H1 (cell line): ENCODE measurements around the gene PCNA. TPM values are rescaled to one million over a fixed set of nuclear protein-coding genes. Genes with fewer than 3 reads are reported as not detected.

ENCODE experiments used
- JUN ChIP-seq: IDR thresholded peaks from 2 replicates; pipeline ENCODE4 v1.6.1; 2011; ENCODE audit warnings: low read depth, mild to moderate bottlenecking, improper control_type of control experiment, low read length
- polyA plus RNA-seq, 7 experiments: library from polyadenylated mRNA; depleted of rRNA in 3 of 7; stranded (reverse) in 5 of 7; unstranded in 2 of 7; fragments of >200 nt in 5 of 7; fragments of 200-250 nt in 2 of 7; gene quantifications; 1 replicate in 5 of 7; 2 replicates in 1 of 7; 4 replicates in 1 of 7; pipeline versions ENCODE4 v1.2.1 to v1.2.3, GENCODE V29; 2011 to 2013; ENCODE audit warnings: missing spikeins in 2 of 7, mixed read lengths in 2 of 7
- total RNA-seq: library from RNA; stranded (reverse); fragmentation: NEBNext Ultra II Directional; extraction: Animal tissue kit (Norgen Biotek cat#: 25700); gene quantifications from 2 replicates; pipeline ENCODE4 v1.2.1, GENCODE V29; 2021

PCNA gene
- total and polyA plus RNA-seq, 2 of the 8 experiments (the other 6 are each of a cell fraction or from before 2014, with no cell fraction given), result 290 to 737 TPM

DNA sequence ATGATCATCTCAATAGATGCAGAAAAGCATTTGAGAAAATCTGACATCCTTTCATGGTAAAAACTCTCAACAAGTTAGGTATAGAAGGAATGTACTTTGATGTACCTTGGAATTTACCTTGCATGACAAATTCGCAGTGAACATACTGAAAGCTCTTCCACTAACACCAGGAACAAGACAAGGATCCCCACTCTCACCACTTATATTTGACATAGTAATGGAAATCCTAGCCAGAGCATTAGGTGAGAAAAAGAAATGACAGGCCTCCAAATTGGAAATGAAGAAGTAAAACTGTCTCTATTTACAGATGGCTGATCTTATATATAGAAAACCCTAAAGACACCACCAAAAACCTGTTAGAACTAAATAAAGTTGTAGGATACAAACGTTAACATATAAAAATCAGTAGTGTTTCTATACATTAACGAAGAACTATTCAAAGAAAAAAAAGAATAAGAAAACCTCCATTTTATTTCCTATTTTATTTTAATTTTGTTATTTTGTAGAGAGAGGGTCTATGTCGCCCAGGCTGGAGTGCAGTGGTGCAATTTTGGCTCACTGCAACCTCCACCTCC lies 26.9 kb downstream of the PCNA start (continued):
- no peak for TF ChIP-seq JUN
